Thyroid gland (tissue), 4 donors: Measurements from ENCODE around the gene DVL1.

Experiments used
- CTCF ChIP-seq, 6 experiments: fragments of 200-600 bp in 3 of 6; fragments of 450-650 bp in 3 of 6; sonication (generic) in 3 of 6; IDR thresholded peaks; one replicate each; pipeline ENCODE4 v1.5.1; 2016 to 2019; ENCODE audit warnings: antibody characterized with exemption in 6 of 6, mild to moderate bottlenecking in 2 of 6, inconsistent platforms in 1 of 6, moderate library complexity in 1 of 6
- POLR2A ChIP-seq, 2 donors: fragments of 450-650 bp; IDR thresholded peaks; one replicate each; pipeline ENCODE4 v1.6.1; 2017; ENCODE audit warnings: antibody characterized with exemption in 2 of 2, mild to moderate bottlenecking in 2 of 2, moderate library complexity in 1 of 2

GRCh38 chr1:1306070-1306660 is 43.1 kb downstream of the DVL1 start:
- no peak for TF ChIP-seq CTCF (IDR thresholded peaks at IDR 0.05)
- no peak for TF ChIP-seq POLR2A (IDR thresholded peaks at IDR 0.05)
